Type B pancreatic cell (in vitro differentiated cells): ENCODE measurements around the gene ZBTB42. TPM values are rescaled to one million over a fixed set of nuclear protein-coding genes. Genes with fewer than 3 reads are reported as not detected.

Experiments
- DNase-seq: peaks from one replicate; pipeline ENCODE4 v3.0.0; 2021; ENCODE audit warnings: mixed read lengths; ENCODE audit not compliant: unreplicated experiment; ENCODE audit errors: extremely low spot score
- H3K27ac Mint-ChIP-seq: 2 replicates; pipeline ENCODE4 v1.8.0; 2021; ENCODE audit warnings: mild to moderate bottlenecking, mixed read lengths
- H3K27me3 Mint-ChIP-seq: 2 replicates; pipeline ENCODE4 v1.8.0; 2021; ENCODE audit warnings: mixed read lengths
- H3K36me3 Mint-ChIP-seq: 2 replicates; pipeline ENCODE4 v1.8.0; 2021; ENCODE audit warnings: mixed read lengths
- H3K4me1 Mint-ChIP-seq: one replicate; pipeline ENCODE4 v1.8.0; 2021; ENCODE audit warnings: mixed read lengths; ENCODE audit not compliant: unreplicated experiment
- H3K4me3 Mint-ChIP-seq: 2 replicates; pipeline ENCODE4 v1.8.0; 2021; ENCODE audit warnings: mild to moderate bottlenecking, mixed read lengths
- H3K9me3 Mint-ChIP-seq: 2 replicates; pipeline ENCODE4 v1.8.0; 2021; ENCODE audit warnings: mixed read lengths
- CTCF ChIP-seq: fragments of 200-600 bp; sonication (generic); conservative IDR thresholded peaks from 2 replicates; pipeline ENCODE4 v1.5.0; 2021; ENCODE audit warnings: antibody characterized with exemption, mild to moderate bottlenecking
- total RNA-seq: library from RNA; stranded (reverse); gene quantifications from 2 replicates; pipeline ENCODE4 v1.2.1, GENCODE V29; 2021; ENCODE audit warnings: low replicate concordance

Gene ZBTB42
- total RNA-seq, 1 donor from 2014 or later = 6.6 TPM

- TF ChIP-seq CTCF = no peak
- Mint-ChIP-seq H3K4me1 (no peaks in the 10 kb centered on the region), H3K36me3 (no peaks in the 10 kb centered on the region), H3K4me3 (no peak overlapping the region), H3K9me3 (no peaks in the 10 kb centered on the region), H3K27me3 (no peaks in the 10 kb centered on the region), H3K27ac (no peak overlapping the region)
- no peak for DNase-seq
These were observed 13.9 kb upstream of the ZBTB42 start for GRCh38 chr14:104786726-104787675.

- no peaks in the 10 kb centered on the region for H3K4me1 Mint-ChIP-seq
- H3K9me3 Mint-ChIP-seq = no peaks in the 10 kb centered on the region
- no peaks in the 10 kb centered on the region for H3K36me3 Mint-ChIP-seq
- no peak overlapping the region for H3K27ac Mint-ChIP-seq
- no peak overlapping the region for H3K4me3 Mint-ChIP-seq
- TF ChIP-seq CTCF = no peak
- DNase-seq = no peak
- no peaks in the 10 kb centered on the region for H3K27me3 Mint-ChIP-seq
These were observed 13.2 kb upstream of the ZBTB42 start for GRCh38 chr14:104787736-104788135.

- Mint-ChIP-seq H3K36me3 (no peaks in the 10 kb centered on the region), H3K4me1 (peaks cover 3% of the 10 kb centered on the region), H3K27ac (no peak overlapping the region), H3K27me3 (no peaks in the 10 kb centered on the region), H3K9me3 (no peaks in the 10 kb centered on the region), H3K4me3 (no peak overlapping the region)
- no peak for TF ChIP-seq CTCF
- no peak for DNase-seq
These were observed 12.6 kb upstream of the ZBTB42 start for GRCh38 chr14:104788161-104788818.

DNA sequence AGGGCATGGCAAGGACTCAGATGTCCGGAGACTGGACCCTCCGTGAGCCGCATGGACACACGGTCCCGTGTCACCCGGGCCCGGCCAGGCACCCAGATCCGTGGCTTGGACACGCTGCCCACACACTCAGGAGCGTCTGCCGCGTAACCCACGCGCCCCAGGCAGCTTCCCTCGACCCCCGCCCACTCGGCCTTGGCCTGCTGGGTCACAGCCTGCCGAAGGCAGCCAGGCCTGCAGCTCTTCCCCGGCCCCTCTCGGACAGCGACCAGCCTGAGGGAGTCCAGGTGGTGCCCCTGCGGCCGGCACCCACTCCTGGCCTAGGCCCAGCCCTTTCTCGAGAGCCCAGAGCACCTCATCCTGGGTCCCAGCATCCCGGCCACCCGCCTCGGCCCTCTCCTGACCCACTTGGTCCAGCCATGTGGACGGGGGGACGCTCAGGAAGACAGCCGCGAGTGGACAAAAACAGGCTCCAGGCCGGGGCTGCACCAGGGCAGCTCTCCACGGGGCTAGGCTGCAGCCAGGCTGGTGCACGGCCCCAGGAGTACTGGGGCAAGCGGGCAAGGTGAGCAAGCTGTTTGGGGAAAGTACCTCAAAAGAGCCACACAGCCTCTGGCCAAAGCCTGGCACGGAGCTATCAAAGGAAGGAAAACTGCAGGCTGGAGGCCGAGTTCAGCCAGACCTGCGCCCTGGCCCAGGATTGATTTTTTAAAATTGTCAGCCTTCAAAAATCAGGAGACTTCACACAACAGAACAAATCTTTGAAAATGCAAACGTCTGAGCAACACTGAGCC is 11.8 kb upstream of the ZBTB42 start:
- Mint-ChIP-seq H3K27me3 (no peaks in the 10 kb centered on the region), H3K27ac (no peak overlapping the region), H3K4me3 (no peak overlapping the region), H3K4me1 (peaks cover 10% of the 10 kb centered on the region), H3K36me3 (no peaks in the 10 kb centered on the region), H3K9me3 (no peaks in the 10 kb centered on the region)
- no peak for DNase-seq
- no peak for TF ChIP-seq CTCF
